ENCODE measurements around the gene FRMD4A.

FRMD4A gene

DNA sequence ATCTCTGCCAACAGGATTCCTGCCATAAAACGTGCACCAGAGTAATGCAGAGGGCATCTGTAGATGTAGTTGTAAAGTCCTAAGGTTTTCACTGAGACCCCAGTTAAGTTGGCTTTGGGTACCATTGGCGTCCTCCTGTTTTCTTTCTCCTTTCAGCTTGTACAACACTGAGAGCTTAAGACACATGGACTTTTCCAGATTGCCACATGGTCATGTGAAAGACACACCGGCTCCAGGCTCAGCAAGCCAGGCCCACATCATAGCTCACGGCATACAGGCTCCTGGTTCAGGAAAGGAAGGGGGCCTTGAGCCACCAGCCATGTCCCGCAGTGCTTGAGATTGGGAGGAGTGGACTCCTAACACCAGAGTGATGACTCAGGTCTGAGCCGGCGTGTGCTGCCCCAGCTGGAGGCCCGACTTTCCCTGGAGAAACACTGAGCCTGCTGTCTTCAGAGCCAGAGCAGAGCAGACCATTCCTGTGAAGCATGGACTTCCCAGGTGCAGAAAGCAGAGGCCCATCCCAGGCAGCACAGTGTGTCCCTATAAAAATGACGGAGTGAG, 491.2 kb downstream of the FRMD4A start:
- Histone ChIP-seq H3K4me1 (ENCODE audit: control insufficient read depth, low read length) (peaks cover 39% of the 10 kb centered on the region), H3K4me2 (ENCODE audit: low read length) (no peak overlapping the region), H3K36me3 (ENCODE audit: control insufficient read depth, low read length) (no peaks in the 10 kb centered on the region), H4K20me1 (ENCODE audit: control insufficient read depth, insufficient read depth, low read depth, low read length) (no peaks in the 10 kb centered on the region), H3F3A (ENCODE audit: control insufficient read depth, insufficient read depth) (no peaks in the 10 kb centered on the region), H3K9me2 (replicated peaks; ENCODE audit: control insufficient read depth, low read length) (no peaks in the 10 kb centered on the region), H3K4me3 (ENCODE audit: low read length) (no peak overlapping the region), H3K27ac (ENCODE audit: low read depth, low read length) (no peak overlapping the region), H3K79me2 (ENCODE audit: control insufficient read depth, low read length) (no peaks in the 10 kb centered on the region), H3K9me3 (ENCODE audit: control insufficient read depth, insufficient read depth, low read length) (peaks cover 7% of the 10 kb centered on the region; the same call in 1 of the 2 replicates), H3K27me3 (ENCODE audit: control insufficient read depth, low read length) (no peaks in the 10 kb centered on the region)
- no peak for TF ChIP-seq EZH2phosphoT487 (IDR thresholded peaks at IDR 0.05; ENCODE audit: borderline replicate concordance, low read length)
- TF ChIP-seq, protein P1, sequence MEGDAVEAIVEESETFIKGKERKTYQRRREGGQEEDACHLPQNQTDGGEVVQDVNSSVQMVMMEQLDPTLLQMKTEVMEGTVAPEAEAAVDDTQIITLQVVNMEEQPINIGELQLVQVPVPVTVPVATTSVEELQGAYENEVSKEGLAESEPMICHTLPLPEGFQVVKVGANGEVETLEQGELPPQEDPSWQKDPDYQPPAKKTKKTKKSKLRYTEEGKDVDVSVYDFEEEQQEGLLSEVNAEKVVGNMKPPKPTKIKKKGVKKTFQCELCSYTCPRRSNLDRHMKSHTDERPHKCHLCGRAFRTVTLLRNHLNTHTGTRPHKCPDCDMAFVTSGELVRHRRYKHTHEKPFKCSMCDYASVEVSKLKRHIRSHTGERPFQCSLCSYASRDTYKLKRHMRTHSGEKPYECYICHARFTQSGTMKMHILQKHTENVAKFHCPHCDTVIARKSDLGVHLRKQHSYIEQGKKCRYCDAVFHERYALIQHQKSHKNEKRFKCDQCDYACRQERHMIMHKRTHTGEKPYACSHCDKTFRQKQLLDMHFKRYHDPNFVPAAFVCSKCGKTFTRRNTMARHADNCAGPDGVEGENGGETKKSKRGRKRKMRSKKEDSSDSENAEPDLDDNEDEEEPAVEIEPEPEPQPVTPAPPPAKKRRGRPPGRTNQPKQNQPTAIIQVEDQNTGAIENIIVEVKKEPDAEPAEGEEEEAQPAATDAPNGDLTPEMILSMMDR (IDR thresholded peaks at IDR 0.05; ENCODE audit: low read depth, low read length, poor library complexity, severe bottlenecking), result no peak

DNA sequence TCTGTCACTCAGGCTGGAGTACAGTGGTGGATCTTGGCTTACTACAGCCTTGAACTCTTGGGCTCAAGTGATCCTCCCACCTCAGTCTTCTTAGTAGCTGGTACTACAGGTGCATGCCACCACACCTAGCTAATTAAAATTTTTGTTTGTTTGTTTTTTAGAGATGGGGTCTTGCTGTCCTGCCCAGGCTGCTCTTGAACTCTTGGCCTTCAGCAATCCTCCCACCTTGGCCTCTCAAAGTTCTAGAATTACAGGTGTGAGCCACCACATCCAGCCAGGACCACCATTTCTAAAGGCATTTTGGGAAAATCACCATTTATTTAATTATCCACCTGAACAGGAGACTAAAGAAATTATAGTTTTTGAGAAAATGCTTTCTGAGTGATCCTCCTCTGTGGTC, 491.7 kb downstream of the FRMD4A start:
- Histone ChIP-seq H3K4me3 (ENCODE audit: low read length) (no peak overlapping the region), H3K79me2 (ENCODE audit: control insufficient read depth, low read length) (no peaks in the 10 kb centered on the region), H3K27ac (ENCODE audit: low read depth, low read length) (no peak overlapping the region), H3K27me3 (ENCODE audit: control insufficient read depth, low read length) (no peaks in the 10 kb centered on the region), H3F3A (ENCODE audit: control insufficient read depth, insufficient read depth) (no peaks in the 10 kb centered on the region), H3K4me2 (ENCODE audit: low read length) (no peak overlapping the region), H3K36me3 (ENCODE audit: control insufficient read depth, low read length) (no peaks in the 10 kb centered on the region), H3K9me2 (replicated peaks; ENCODE audit: control insufficient read depth, low read length) (no peaks in the 10 kb centered on the region), H3K9me3 (ENCODE audit: control insufficient read depth, insufficient read depth, low read length) (peaks cover 7% of the 10 kb centered on the region; the same call in 1 of the 2 replicates), H4K20me1 (ENCODE audit: control insufficient read depth, insufficient read depth, low read depth, low read length) (no peaks in the 10 kb centered on the region), H3K4me1 (ENCODE audit: control insufficient read depth, low read length) (peaks cover 44% of the 10 kb centered on the region)
- TF ChIP-seq, protein P1 (IDR thresholded peaks at IDR 0.05; ENCODE audit: low read depth, low read length, poor library complexity, severe bottlenecking), result no peak
- no peak for TF ChIP-seq EZH2phosphoT487 (IDR thresholded peaks at IDR 0.05; ENCODE audit: borderline replicate concordance, low read length)

DNA sequence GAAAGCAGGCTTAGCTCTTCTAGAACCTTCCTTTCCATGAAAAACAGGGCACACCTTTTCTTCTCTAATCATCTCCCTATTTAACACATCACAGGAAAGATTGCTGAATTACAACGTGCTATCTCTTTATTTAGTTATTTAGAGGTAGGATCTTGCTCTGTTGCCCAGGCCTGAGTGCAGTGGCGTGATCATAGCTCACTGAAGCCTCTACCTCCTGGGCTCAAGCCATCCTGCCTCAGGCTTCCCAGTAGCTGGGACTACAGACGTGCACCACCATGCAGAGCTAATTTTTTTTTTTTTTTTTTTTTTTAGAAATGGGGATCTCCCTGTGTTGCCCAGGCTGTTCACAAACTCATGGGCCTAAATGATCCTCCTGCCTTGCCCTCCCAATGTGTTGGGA, 492.8 kb downstream of the FRMD4A start:
- no peak overlapping the region for H3K4me2 ChIP-seq (ENCODE audit: low read length)
- H4K20me1 ChIP-seq (ENCODE audit: control insufficient read depth, insufficient read depth, low read depth, low read length), result no peaks in the 10 kb centered on the region
- no peak for TF ChIP-seq EZH2phosphoT487 (IDR thresholded peaks at IDR 0.05; ENCODE audit: borderline replicate concordance, low read length)
- TF ChIP-seq, protein P1 (IDR thresholded peaks at IDR 0.05; ENCODE audit: low read depth, low read length, poor library complexity, severe bottlenecking), result no peak
- no peaks in the 10 kb centered on the region for H3F3A ChIP-seq (ENCODE audit: control insufficient read depth, insufficient read depth)
- H3K4me1 ChIP-seq (ENCODE audit: control insufficient read depth, low read length), result peaks cover 48% of the 10 kb centered on the region
- H3K36me3 ChIP-seq (ENCODE audit: control insufficient read depth, low read length), result no peaks in the 10 kb centered on the region
- H3K27ac ChIP-seq (ENCODE audit: low read depth, low read length), result no peak overlapping the region
- peaks cover 7% of the 10 kb centered on the region; the same call in 1 of the 2 replicates for H3K9me3 ChIP-seq (ENCODE audit: control insufficient read depth, insufficient read depth, low read length)
- no peaks in the 10 kb centered on the region for H3K79me2 ChIP-seq (ENCODE audit: control insufficient read depth, low read length)
- no peaks in the 10 kb centered on the region for H3K27me3 ChIP-seq (ENCODE audit: control insufficient read depth, low read length)
- H3K9me2 ChIP-seq (replicated peaks; ENCODE audit: control insufficient read depth, low read length), result no peaks in the 10 kb centered on the region
- no peak overlapping the region for H3K4me3 ChIP-seq (ENCODE audit: low read length)
